GM23248 (cell line): ENCODE results near the gene PAQR6. TPM values are rescaled to one million over a fixed set of nuclear protein-coding genes. Genes with fewer than 3 reads are reported as not detected.

Source experiments
- DNase-seq: peaks from one replicate; pipeline ENCODE4 v3.0.0-alpha.2; 2015
- H2AFZ ChIP-seq: fragments of 200-600 bp; sonication (generic); 2 replicates; pipeline ENCODE4 v1.6.1; 2016; ENCODE audit warnings: antibody characterized with exemption
- H3F3A ChIP-seq: fragments of 200-600 bp; sonication (generic); 2 replicates; pipeline ENCODE4 v1.6.1; 2016; ENCODE audit warnings: mild to moderate bottlenecking, antibody characterized with exemption, mixed run types; ENCODE audit not compliant: insufficient read depth
- H3K27ac ChIP-seq: fragments of 200-600 bp; sonication (generic); 2 replicates; pipeline ENCODE4 v1.5.1; 2016; ENCODE audit warnings: mild to moderate bottlenecking
- H3K27me3 ChIP-seq: fragments of 200-600 bp; sonication (generic); replicated peaks from 2 replicates; pipeline ENCODE4 v1.6.1; 2016; ENCODE audit warnings: mild to moderate bottlenecking; ENCODE audit not compliant: insufficient read depth
- H3K36me3 ChIP-seq: fragments of 200-600 bp; sonication (generic); 2 replicates; pipeline ENCODE4 v1.6.1; 2016; ENCODE audit warnings: low read depth, mild to moderate bottlenecking
- H3K4me1 ChIP-seq: fragments of 200-600 bp; sonication (generic); 2 replicates; pipeline ENCODE4 v1.6.1; 2016; ENCODE audit warnings: mild to moderate bottlenecking; ENCODE audit not compliant: insufficient read depth
- H3K4me2 ChIP-seq: fragments of 200-600 bp; sonication (generic); one replicate; pipeline ENCODE4 v1.6.1; 2016; ENCODE audit warnings: mild to moderate bottlenecking; ENCODE audit not compliant: unreplicated experiment
- H3K4me3 ChIP-seq: fragments of 200-600 bp; sonication (generic); 2 replicates; pipeline ENCODE4 v1.5.1; 2016; ENCODE audit warnings: mild to moderate bottlenecking
- H3K79me2 ChIP-seq: fragments of 200-600 bp; sonication (generic); 2 replicates; pipeline ENCODE4 v1.6.1; 2016; ENCODE audit warnings: mild to moderate bottlenecking; ENCODE audit not compliant: insufficient read depth
- H3K9ac ChIP-seq: fragments of 200-600 bp; sonication (generic); 2 replicates; pipeline ENCODE4 v1.6.1; 2016; ENCODE audit warnings: mild to moderate bottlenecking
- H3K9me2 ChIP-seq: fragments of 200-600 bp; sonication (generic); 2 replicates; pipeline ENCODE4 v1.6.1; 2016; ENCODE audit warnings: mixed run types, mild to moderate bottlenecking, moderate library complexity; ENCODE audit not compliant: insufficient read depth
- H3K9me3 ChIP-seq: fragments of 200-600 bp; sonication (generic); one replicate; pipeline ENCODE4 v1.6.1; 2017; ENCODE audit warnings: low read depth
- H4K20me1 ChIP-seq: fragments of 200-600 bp; sonication (generic); 2 replicates; pipeline ENCODE4 v1.6.0; 2016; ENCODE audit not compliant: insufficient read depth
- EZH2 ChIP-seq: fragments of 200-600 bp; sonication (generic); IDR thresholded peaks from 2 replicates; pipeline ENCODE4 v1.6.1; 2018; ENCODE audit warnings: antibody characterized with exemption, mild to moderate bottlenecking; ENCODE audit not compliant: insufficient read depth, poor library complexity, severe bottlenecking
- EZH2phosphoT487 ChIP-seq: fragments of 200-600 bp; sonication (generic); IDR thresholded peaks from 2 replicates; pipeline ENCODE4 v1.6.1; 2018; ENCODE audit warnings: antibody characterized with exemption, moderate library complexity, mild to moderate bottlenecking, low read depth; ENCODE audit not compliant: insufficient read depth
- WGBS, 2 experiments: methylation state at CpG; one replicate each; pipeline ENCODE4 v1.1.6; 2015 to 2017; ENCODE audit warnings: low lambda C conversion rate in 2 of 2, low coverage in 1 of 2; ENCODE audit errors: missing lambda C conversion rate in 2 of 2; 5-methylcytosine and 5-hydroxymethylcytosine counted together
- in situ Hi-C: fragments of 300-500 bp; cut with MboI; formaldehyde crosslinking; loops from 2 replicates; pipeline ENCODE4 v1.15.0; 2020
- polyA plus RNA-seq: library from polyadenylated mRNA; unstranded; fragments of >200 nt; fragmentation: Nextera tagmentation; extraction: Ambion mirVana; gene quantifications from 2 replicates; pipeline ENCODE4 v1.2.1, GENCODE V29; 2016
- total RNA-seq: library from RNA; depleted of rRNA; stranded (reverse); fragments of >200 nt; shearing (Covaris generic); gene quantifications from 2 replicates; pipeline ENCODE4 v1.2.3, GENCODE V29; 2014

Gene PAQR6
- total and polyA plus RNA-seq, 2 experiments from 2014 or later = 0.54 to 0.81 TPM

DNA sequence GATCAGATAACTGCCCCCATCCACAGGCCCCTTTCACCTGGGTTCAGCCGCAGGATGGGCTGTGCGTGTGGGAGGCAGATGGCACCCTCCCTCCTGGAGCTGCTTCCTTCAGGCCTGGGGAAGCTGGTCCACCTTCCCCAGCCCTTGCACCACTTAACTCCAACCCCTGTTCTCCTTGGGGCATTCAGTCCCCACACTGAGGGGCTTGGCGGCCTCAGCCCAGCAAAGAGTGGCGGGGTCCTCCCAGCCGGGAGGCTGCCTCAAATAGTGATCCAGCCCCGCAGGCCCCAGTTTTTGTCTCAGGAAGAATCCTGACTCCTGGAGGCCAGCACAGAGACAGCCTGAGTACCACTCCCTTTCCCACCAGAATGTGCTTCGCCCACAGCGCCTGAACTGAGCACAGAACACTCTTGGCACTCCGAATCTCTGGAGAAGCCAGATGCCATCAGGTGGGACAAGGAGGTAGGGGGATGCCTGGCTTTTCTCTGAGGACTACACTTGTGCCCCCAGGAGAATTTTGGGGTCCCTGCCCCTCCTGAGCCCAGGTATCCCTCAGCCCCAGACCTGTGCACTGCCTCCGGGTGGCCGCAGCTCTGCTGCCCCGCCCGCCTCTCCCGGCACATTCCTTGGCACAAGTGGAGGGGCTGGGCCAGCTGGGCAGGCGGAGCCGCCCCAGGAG, 936 bp downstream of the PAQR6 start:
- Histone ChIP-seq H4K20me1 (no peaks in the 10 kb centered on the region), H3K27me3 (no peaks in the 10 kb centered on the region), H3K9me3 (no peaks in the 10 kb centered on the region), H3K36me3 (peaks cover 4% of the 10 kb centered on the region; the same call in 1 of the 2 replicates), H3K4me2 (no peak overlapping the region), H3K79me2 (no peaks in the 10 kb centered on the region), H3K4me3 (no peak overlapping the region), H3F3A (peaks cover 4% of the 10 kb centered on the region; the same call in 1 of the 2 replicates), H3K4me1 (no peaks in the 10 kb centered on the region), H2AFZ (no peak overlapping the region), H3K9ac (no peak overlapping the region), H3K9me2 (no peaks in the 10 kb centered on the region), H3K27ac (no peak overlapping the region)
- peak; percentile 34 for DNase-seq
- TF ChIP-seq EZH2 (no peak), EZH2phosphoT487 (no peak)
- WGBS, 2 experiments = 33 to 35% methylated on average over 16 of the region's 16 CpGs
- in situ Hi-C loops = no loop called here

DNA sequence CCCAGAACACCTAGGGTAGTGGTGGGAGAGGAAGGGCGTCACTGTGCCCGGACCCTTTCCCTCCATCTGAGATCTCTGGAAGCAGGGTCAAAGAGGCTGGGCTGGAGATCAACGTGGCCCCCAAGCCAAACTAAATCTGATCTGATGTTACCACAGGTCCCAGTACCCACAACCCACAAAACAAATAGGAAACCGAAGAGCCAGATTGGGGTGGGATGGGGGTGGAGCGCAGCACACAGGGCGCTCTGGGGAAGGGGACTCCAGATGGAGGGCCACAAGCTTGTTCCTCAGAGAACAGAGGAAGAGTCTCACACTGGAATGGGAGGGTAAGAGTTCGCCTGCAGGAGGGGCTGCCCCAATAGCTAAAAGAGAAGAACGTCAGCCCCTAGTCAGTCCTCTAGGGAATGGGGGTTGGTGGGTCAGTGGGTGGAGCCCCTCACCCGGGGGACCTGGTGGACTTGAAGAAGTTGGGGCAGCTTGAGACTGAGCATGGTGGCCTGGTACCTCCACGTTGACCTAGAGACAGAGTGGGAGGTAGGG, 1.5 kb downstream of the PAQR6 start:
- Histone ChIP-seq H3K79me2 (no peaks in the 10 kb centered on the region), H3K9me2 (no peaks in the 10 kb centered on the region), H2AFZ (no peak overlapping the region), H3F3A (peaks cover 4% of the 10 kb centered on the region; the same call in 1 of the 2 replicates), H3K4me1 (peaks cover 6% of the 10 kb centered on the region), H3K9ac (no peak overlapping the region), H3K4me2 (peak overlapping the region; percentile 19), H3K27me3 (no peaks in the 10 kb centered on the region), H3K9me3 (no peaks in the 10 kb centered on the region), H4K20me1 (no peaks in the 10 kb centered on the region), H3K27ac (no peak overlapping the region), H3K36me3 (peaks cover 3% of the 10 kb centered on the region; the same call in 1 of the 2 replicates), H3K4me3 (no peak overlapping the region)
- DNase-seq = no peak
- in situ Hi-C loops = no loop called here
- WGBS, 2 experiments = 53 to 55% methylated on average over 10 of the region's 10 CpGs
- TF ChIP-seq EZH2phosphoT487 (no peak), EZH2 (no peak)

DNA sequence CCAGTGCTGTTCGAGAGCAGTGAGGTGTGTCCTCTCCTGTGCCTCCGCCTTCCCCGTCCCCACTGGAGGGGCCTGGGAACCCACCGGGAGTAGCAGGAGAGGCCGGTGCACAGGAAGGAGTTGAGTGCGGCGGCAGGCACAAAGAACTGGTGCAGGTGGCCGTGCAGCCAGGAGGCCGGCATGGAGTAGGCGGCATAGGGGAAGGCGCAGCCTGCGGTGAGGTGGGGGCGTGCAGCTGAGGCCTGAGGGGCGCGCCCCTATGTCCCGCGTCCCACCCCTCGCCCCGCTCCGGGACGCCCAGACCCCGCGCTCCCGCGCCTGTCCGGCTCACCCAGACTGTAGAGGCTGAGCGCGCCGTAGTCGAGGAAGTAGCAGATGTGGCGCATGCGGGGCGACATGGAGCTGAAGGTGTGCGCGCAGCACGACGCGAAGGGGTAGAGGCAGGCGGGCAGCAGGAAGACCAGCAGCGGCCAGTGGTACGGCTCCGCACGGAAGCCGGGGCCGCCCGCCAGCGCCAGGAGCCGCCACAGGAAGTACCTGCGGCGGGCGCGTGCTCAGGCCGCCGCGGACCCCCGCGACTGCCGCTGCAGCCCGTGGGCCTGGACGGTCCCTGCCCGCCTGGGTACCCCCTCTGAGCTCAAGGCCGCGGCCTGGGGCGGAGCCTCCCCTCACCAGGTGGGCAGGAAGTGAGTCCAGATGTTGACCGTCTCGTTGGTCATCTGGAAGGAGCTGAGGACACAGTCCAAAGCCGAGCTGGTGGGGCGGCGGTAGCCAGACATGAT, 2.2 kb downstream of the PAQR6 start:
- Histone ChIP-seq H3K27me3 (no peaks in the 10 kb centered on the region), H3K9me2 (no peaks in the 10 kb centered on the region), H3K27ac (no peak overlapping the region), H3K79me2 (no peaks in the 10 kb centered on the region), H2AFZ (no peak overlapping the region), H3K4me1 (peaks cover 7% of the 10 kb centered on the region), H3K4me2 (peak overlapping the region; percentile 19), H4K20me1 (no peaks in the 10 kb centered on the region), H3F3A (peaks cover 4% of the 10 kb centered on the region; the same call in 1 of the 2 replicates), H3K9ac (no peak overlapping the region), H3K9me3 (no peaks in the 10 kb centered on the region), H3K4me3 (peak overlapping the region; percentile 32; the same call in 1 of the 2 replicates), H3K36me3 (peaks cover 3% of the 10 kb centered on the region; the same call in 1 of the 2 replicates)
- DNase-seq = peak; percentile 43
- WGBS, 2 experiments = 24% methylated on average over 56 to 58 of the region's 69 CpGs
- TF ChIP-seq EZH2 (no peak), EZH2phosphoT487 (no peak)
- in situ Hi-C loops = no loop called here

DNA sequence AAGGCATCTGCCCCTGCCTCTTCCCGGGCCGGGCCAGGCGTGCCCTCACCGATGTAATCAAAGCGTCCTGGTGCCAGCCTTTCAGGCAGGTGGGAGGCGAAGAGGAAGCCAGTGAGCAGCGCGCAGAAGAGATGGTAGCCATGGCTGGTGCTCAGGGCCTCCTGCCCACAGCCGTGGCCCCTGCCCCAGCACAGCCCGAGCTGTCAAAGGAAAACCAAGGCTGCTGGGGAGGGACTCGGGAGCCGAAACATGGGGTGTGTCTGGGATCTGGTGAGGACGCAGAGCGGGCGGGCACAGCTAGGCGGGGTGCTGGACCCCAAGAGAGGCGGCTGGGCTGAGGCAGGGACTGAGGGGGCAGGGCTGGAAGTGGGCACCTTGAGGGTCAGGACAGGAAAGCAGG, 3.1 kb downstream of the PAQR6 start:
- no peak for DNase-seq
- Histone ChIP-seq H3K27ac (no peak overlapping the region), H3K9me2 (no peaks in the 10 kb centered on the region), H3F3A (peaks cover 4% of the 10 kb centered on the region; the same call in 1 of the 2 replicates), H3K36me3 (no peaks in the 10 kb centered on the region), H2AFZ (no peak overlapping the region), H3K4me1 (peaks cover 7% of the 10 kb centered on the region), H3K9me3 (no peaks in the 10 kb centered on the region), H3K79me2 (no peaks in the 10 kb centered on the region), H3K9ac (no peak overlapping the region), H3K4me2 (no peak overlapping the region), H3K4me3 (no peak overlapping the region), H3K27me3 (no peaks in the 10 kb centered on the region), H4K20me1 (no peaks in the 10 kb centered on the region)
- in situ Hi-C loops = no loop called here
- TF ChIP-seq EZH2phosphoT487 (no peak), EZH2 (no peak)
- 85% methylated on average over 17 of the region's 17 CpGs for WGBS, 2 experiments
